AG04450 (cell line): Measurements from ENCODE around the gene LRP5. TPM values are rescaled to one million over a fixed set of nuclear protein-coding genes. Genes with fewer than 3 reads are reported as not detected.
"Not testable (repeated sequence)": the region's sequence is repeated elsewhere in the genome, so short reads cannot be mapped to it uniquely, and the experiment has no call there.

Experiments used
- CTCF ChIA-PET: fragments of 300-600, 350-600 bp; formaldehyde crosslinking; extraction: SDS; loops from one replicate; lab custom pipeline; 2022; ENCODE audit warnings: antibody characterized with exemption, inconsistent platforms; lab: Charles Lee
- POLR2A ChIA-PET: fragments of 350-600 bp; formaldehyde crosslinking; extraction: SDS; loops from one replicate; lab custom pipeline; 2021; ENCODE audit warnings: antibody characterized with exemption, inconsistent platforms; lab: Yijun Ruan, JAX
- DNase-seq: peaks from one replicate; pipeline ENCODE4 v3.0.0-alpha.2; 2011; ENCODE audit warnings: low read depth, low spot score
- H3K27ac ChIP-seq: one replicate; pipeline ENCODE4 v1.5.1; 2012; ENCODE audit warnings: low read depth, low read length, control low read depth
- H3K27me3 ChIP-seq: one replicate; pipeline ENCODE4 v1.6.0; 2012; ENCODE audit warnings: low read length; ENCODE audit not compliant: control insufficient read depth, insufficient read depth
- H3K4me3 ChIP-seq: 2 replicates; pipeline ENCODE4 v1.5.1; 2011; ENCODE audit warnings: mild to moderate bottlenecking, low read depth, low read length, control low read depth
- H3K9me3 ChIP-seq: 2 replicates; pipeline ENCODE4 v1.5.1; 2012; ENCODE audit warnings: low read length; ENCODE audit not compliant: control insufficient read depth, insufficient read depth
- CTCF ChIP-seq: IDR thresholded peaks from 2 replicates; pipeline ENCODE4 v1.5.1; 2011; ENCODE audit warnings: low read depth, low read length, control low read depth, inconsistent platforms
- polyA plus RNA-seq: library from polyadenylated mRNA; depleted of rRNA; stranded (reverse); fragments of >200 nt; gene quantifications from 2 replicates; pipeline ENCODE4 v1.2.3, GENCODE V29; 2011

The LRP5 gene
- polyA plus RNA-seq, 1 experiment: 4.9 TPM

GRCh38 chr11:68282861-68283230 is 29.5 kb upstream of the LRP5 start:
- Histone ChIP-seq H3K4me3 (no peak overlapping the region), H3K27me3 (peaks cover 8% of the 10 kb centered on the region), H3K9me3 (no peaks in the 10 kb centered on the region; the same call in 1 of the 2 replicates), H3K27ac (no peak overlapping the region)
- no peak for DNase-seq
- ChIA-PET CTCF (no interaction called here), POLR2A (interaction anchor here (0.7 to 1.1 kb wide), 2 partner anchors 11 to 13 kb away, joined by 3 read pairs; partner anchors contain the start of gene C11orf24)
- no peak for TF ChIP-seq CTCF

GRCh38 chr11:68284588-68284987 is 27.8 kb upstream of the LRP5 start:
- DNase-seq, H3K9me3 ChIP-seq, H3K4me3 ChIP-seq, POLR2A ChIA-PET, H3K27ac ChIP-seq: not testable (repeated sequence)
- CTCF ChIA-PET: interaction anchor here (1.2 kb wide), 1 partner anchor 13 kb away, joined by 6 read pairs; no protein-coding TSS in a partner anchor
- peaks cover 16% of the 10 kb centered on the region for H3K27me3 ChIP-seq

GRCh38 chr11:68287419-68287818 is 25.0 kb upstream of the LRP5 start:
- Histone ChIP-seq H3K27me3 (peaks cover 12% of the 10 kb centered on the region), H3K27ac (no peak overlapping the region), H3K4me3 (no peak overlapping the region), H3K9me3 (no peaks in the 10 kb centered on the region; the same call in 1 of the 2 replicates)
- no peak for TF ChIP-seq CTCF
- CTCF ChIA-PET: interaction anchor here (1.5 kb wide), 1 partner anchor 10 kb away, joined by 4 read pairs; no protein-coding TSS in a partner anchor
- POLR2A ChIA-PET: interaction anchor here (0.6 kb wide), 2 partner anchors 15 to 30 kb away, joined by 3 read pairs; no protein-coding TSS in a partner anchor
- no peak for DNase-seq

GRCh38 chr11:68289456-68289855 is 22.9 kb upstream of the LRP5 start:
- TF ChIP-seq CTCF: no peak
- no peak for DNase-seq
- Histone ChIP-seq H3K9me3 (no peaks in the 10 kb centered on the region), H3K27ac (no peak overlapping the region), H3K27me3 (peaks cover 8% of the 10 kb centered on the region), H3K4me3 (no peak overlapping the region)
- ChIA-PET CTCF (interaction anchor here (0.6 to 2.9 kb wide), 3 partner anchors 9 to 82 kb away, joined by 3 to 10 read pairs (median 4); no protein-coding TSS in a partner anchor), POLR2A (no interaction called here)

- CTCF ChIA-PET: interaction anchor here (1.8 kb wide), 1 partner anchor 36 kb away, joined by 8 read pairs; no protein-coding TSS in a partner anchor
- DNase-seq: no peak
- POLR2A ChIA-PET: no interaction called here
- TF ChIP-seq CTCF: no peak
- Histone ChIP-seq H3K27ac (no peak overlapping the region), H3K4me3 (no peak overlapping the region), H3K9me3 (no peaks in the 10 kb centered on the region), H3K27me3 (peaks cover 9% of the 10 kb centered on the region)
These were observed 18.7 kb upstream of the LRP5 start for GRCh38 chr11:68293708-68294107.
